ENCODE data around the gene GPBAR1.
"Not testable (repeated sequence)": the region's sequence is repeated elsewhere in the genome, so short reads cannot be mapped to it uniquely, and the experiment has no call there.

Gene GPBAR1

DNA sequence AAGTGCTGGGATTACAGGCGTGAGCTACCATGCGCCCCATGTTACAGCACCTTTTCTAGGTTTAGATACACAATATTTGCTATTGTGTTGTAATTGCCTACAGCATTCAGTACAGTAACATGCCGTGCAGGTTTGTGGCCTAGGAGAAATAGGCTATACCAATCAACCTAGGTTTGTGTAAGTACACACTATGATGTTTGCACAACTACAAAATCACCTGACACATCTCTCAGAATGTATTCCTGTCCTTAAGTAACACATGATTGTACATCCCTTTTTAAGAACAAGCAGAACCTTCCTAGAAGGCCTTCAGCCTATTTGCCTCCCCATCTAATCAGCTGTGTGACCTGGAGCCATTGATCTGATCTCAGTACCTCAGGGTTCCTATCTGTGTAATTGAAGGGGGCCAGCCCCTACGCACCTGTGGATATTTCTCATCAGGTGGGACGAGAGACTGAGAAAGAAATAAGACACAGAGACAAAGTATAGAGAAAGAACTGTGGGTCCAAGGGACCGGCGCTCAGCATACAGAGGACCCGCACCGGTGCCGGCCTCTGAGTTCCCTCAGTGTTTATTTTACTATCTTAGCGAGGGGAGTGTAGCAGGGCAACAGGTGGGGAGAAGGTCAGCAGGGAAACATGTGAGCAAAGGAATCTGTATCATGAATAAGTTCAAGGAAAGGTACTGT, 50.2 kb downstream of the GPBAR1 start:
- Histone ChIP-seq H3K36me3 (ENCODE audit: control insufficient read depth, insufficient read depth, low read length) (no peaks in the 10 kb centered on the region), H3K4me3 (ENCODE audit: low read depth, low read length) (no peak overlapping the region), H3K4me1 (ENCODE audit: control insufficient read depth, insufficient read depth, low read length) (no peaks in the 10 kb centered on the region), H3K9me3 (ENCODE audit: control insufficient read depth, insufficient read depth, low read length) (no peaks in the 10 kb centered on the region), H3K9ac (ENCODE audit: low read depth, low read length) (no peak overlapping the region), H3K27me3 (ENCODE audit: control insufficient read depth, insufficient read depth, low read length) (no peaks in the 10 kb centered on the region)

DNA sequence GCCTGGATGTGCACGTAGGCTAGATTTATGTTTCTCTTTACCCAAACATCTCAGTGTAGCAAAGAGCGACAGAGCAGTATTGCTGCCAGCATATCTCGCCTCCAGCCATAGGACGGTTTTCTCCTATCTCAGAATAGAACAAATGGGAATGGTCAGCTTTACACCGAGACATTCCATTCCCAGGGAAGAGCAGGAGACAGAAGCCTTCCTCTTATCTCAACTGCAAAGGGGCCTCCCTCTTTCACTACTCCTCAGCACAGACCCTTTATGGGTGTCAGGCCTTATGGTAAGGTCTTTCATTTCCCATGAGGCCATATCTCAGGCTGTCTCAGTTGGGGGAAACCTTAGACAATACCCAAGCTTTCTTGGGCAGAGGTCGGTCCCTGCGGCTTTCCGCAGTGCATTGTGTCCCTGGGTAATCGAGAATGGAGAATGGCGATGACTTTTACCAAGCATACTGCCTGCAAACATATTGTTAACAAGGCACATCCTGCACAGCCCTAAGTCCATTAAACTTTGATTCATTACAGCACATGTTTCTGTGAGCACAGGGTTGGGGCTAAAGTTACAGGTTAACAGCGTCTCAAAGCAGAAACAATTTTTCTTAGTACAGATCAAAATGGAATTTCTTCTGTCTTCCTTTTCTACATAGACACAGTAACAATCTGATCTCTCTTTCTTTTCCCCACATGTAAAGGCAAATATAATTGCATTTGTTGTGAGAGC, 50.9 kb downstream of the GPBAR1 start:
- H3K36me3 ChIP-seq (ENCODE audit: control insufficient read depth, insufficient read depth, low read length) = not testable (repeated sequence)

GRCh38 chr2:218312267-218312756, 51.5 kb downstream of the GPBAR1 start:
- Histone ChIP-seq H3K9me3 (ENCODE audit: control insufficient read depth, insufficient read depth, low read length) (no peaks in the 10 kb centered on the region), H3K36me3 (ENCODE audit: control insufficient read depth, insufficient read depth, low read length) (no peaks in the 10 kb centered on the region), H3K4me3 (ENCODE audit: low read depth, low read length) (no peak overlapping the region), H3K27me3 (ENCODE audit: control insufficient read depth, insufficient read depth, low read length) (no peaks in the 10 kb centered on the region), H3K9ac (ENCODE audit: low read depth, low read length) (no peak overlapping the region), H3K4me1 (ENCODE audit: control insufficient read depth, insufficient read depth, low read length) (no peaks in the 10 kb centered on the region)

More for the DNA sequence above, 50.9 kb downstream of the GPBAR1 start:
- not testable (repeated sequence) for H3K9me3 ChIP-seq (ENCODE audit: control insufficient read depth, insufficient read depth, low read length); H3K27me3 ChIP-seq (ENCODE audit: control insufficient read depth, insufficient read depth, low read length); H3K9ac ChIP-seq (ENCODE audit: low read depth, low read length); H3K4me1 ChIP-seq (ENCODE audit: control insufficient read depth, insufficient read depth, low read length); H3K4me3 ChIP-seq (ENCODE audit: low read depth, low read length)

- no peak overlapping the region for H3K9ac ChIP-seq (ENCODE audit: low read depth, low read length)
- no peaks in the 10 kb centered on the region for H3K27me3 ChIP-seq (ENCODE audit: control insufficient read depth, insufficient read depth, low read length)
- H3K9me3 ChIP-seq (ENCODE audit: control insufficient read depth, insufficient read depth, low read length) = no peaks in the 10 kb centered on the region
- no peaks in the 10 kb centered on the region for H3K36me3 ChIP-seq (ENCODE audit: control insufficient read depth, insufficient read depth, low read length)
- no peaks in the 10 kb centered on the region for H3K4me1 ChIP-seq (ENCODE audit: control insufficient read depth, insufficient read depth, low read length)
- no peak overlapping the region for H3K4me3 ChIP-seq (ENCODE audit: low read depth, low read length)
These were observed 52.5 kb downstream of the GPBAR1 start for GRCh38 chr2:218313356-218313755.
